Adrenal gland (tissue), 5 donors: ENCODE results near the gene CELF2.

Experiments used
- CTCF ChIP-seq, 6 experiments: fragments of 450-650 bp in 4 of 6; fragments of 200-600 bp in 2 of 6; sonication (generic) in 1 of 6; IDR thresholded peaks; 1 replicate in 5 of 6; 2 replicates in 1 of 6; pipeline versions ENCODE4 v1.5.1 to v1.8.0; 2016 to 2021; ENCODE audit warnings: antibody characterized with exemption in 6 of 6, mild to moderate bottlenecking in 2 of 6, moderate library complexity in 1 of 6
- POLR2A ChIP-seq, 2 donors: fragments of 450-650 bp; IDR thresholded peaks; one replicate each; pipeline ENCODE4 v1.6.1; 2017; ENCODE audit warnings: antibody characterized with exemption in 2 of 2, mild to moderate bottlenecking in 2 of 2, moderate library complexity in 1 of 2
- donor health status: DM: no; HTN: no; CAD: no.

GRCh38 chr10:11276449-11276990 lies 258.8 kb downstream of the CELF2 start:
- TF ChIP-seq CTCF (IDR thresholded peaks at IDR 0.05) (no peak), POLR2A (IDR thresholded peaks at IDR 0.05) (no peak)
